GM21723 (cell line): ENCODE results near the gene CCDC171.
A peak's percentile ranks its signal among the peaks of the same experiment; 100 is the strongest.
"Not testable (repeated sequence)": the region's sequence is repeated elsewhere in the genome, so short reads cannot be mapped to it uniquely, and the experiment has no call there.

Experiments
- ATAC-seq: cut with Tn5 transposase; IDR thresholded peaks from one replicate; pipeline ENCODE4 v1.9.1; 2021; ENCODE audit warnings: mild to moderate bottlenecking, moderate library complexity; ENCODE audit not compliant: unreplicated experiment

Gene CCDC171

DNA sequence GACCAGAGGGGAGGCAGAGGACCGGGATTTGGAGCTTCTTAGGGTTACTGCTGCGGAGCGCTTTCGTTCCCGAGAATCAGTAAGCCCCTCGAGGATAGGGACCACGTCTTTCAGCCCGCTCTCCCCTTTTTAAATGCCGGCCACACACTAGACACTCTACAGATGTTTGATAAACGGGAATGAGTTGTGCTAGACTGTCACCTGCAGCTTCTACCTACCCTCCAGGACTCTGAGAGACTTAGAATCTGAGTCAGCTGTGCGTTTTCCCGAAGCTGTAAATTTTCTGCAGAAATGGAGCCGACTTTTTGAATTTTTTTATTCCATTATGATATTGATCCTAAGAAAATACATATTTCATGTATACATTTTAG is 670 bp downstream of the CCDC171 start:
- ATAC-seq = peak; percentile 36

GRCh38 chr9:15570769-15571168 is 17.9 kb downstream of the CCDC171 start:
- ATAC-seq = no peak

GRCh38 chr9:15572200-15572770 is 19.4 kb downstream of the CCDC171 start:
- no peak for ATAC-seq

GRCh38 chr9:15576350-15577050 is 23.7 kb downstream of the CCDC171 start:
- no peak for ATAC-seq

- ATAC-seq = no peak
Observed at GRCh38 chr9:15578714-15579113, 25.9 kb downstream of the CCDC171 start.

DNA sequence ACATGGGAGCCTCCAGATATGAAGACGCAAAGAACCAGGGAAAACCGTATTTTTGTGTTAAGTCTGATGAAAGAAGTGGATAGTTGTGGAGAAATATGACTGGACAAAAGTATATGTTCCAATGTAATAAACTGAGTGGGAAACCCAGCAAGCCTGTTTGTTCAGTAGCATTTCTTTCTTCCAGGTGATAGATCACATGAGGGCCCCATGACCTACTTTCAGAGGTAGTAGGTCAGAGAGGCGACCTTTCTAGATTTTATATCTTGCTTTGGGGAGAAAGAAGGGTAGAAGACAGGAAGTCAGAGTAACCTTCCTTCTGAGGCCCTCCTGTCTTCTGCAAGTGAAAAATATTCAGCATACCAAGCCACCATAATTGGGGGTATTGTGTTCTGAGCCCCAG is 31.5 kb downstream of the CCDC171 start:
- no peak for ATAC-seq

DNA sequence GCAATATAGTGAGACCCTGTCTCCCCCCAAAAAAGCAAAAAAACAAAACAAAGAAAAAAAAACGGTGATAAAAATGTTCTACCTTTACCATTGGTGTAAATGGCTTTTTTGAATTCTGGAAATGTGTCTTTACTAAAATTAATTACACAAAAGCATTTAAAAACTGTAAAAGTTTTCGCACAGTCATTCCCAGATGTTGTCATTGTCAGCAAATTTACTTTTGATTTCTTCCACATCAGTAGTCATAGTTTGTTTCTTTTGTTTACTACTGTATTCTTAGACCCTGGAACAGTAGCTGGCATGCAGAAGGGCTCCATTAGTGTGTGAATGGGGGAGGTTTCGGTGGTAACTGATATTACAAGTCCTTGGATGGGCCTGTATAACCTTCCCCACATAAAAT is 39.5 kb downstream of the CCDC171 start:
- no peak for ATAC-seq

GRCh38 chr9:15592940-15593339 is 40.1 kb downstream of the CCDC171 start:
- not testable (repeated sequence) for ATAC-seq

DNA sequence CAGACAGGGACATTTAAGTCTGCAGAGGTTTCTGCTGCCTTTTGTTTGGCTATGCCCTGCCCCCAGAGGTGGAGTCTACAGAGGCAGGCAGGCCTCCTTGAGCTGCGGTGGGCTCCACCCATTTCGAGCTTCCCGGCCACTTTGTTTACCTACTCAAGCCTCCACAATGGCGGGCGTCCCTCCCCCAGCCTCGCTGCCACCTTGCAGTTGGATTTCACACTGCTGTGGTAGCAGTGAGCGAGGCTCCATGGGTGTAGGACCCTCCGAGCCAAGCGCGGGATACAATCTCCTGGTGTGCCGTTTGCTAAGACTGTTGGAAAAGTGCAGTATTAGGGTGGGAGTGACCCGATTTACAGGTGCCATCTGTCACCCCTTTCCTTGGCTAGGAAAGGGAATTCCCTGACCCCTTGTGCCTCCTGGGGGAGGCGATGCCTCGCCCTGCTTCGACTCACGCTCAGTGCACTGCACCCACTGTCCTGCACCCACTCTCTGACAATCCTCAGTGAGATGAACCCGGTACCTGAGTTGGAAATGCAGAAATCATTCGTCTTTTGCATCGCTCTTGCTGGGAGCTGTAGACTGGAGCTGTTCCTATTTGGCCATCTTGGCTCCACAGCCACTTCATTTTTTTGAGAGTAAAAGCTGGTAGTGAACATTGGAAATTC is 48.0 kb downstream of the CCDC171 start:
- ATAC-seq = not testable (repeated sequence)

- ATAC-seq = no peak
Observed at GRCh38 chr9:15606643-15607472, 54.0 kb downstream of the CCDC171 start.

DNA sequence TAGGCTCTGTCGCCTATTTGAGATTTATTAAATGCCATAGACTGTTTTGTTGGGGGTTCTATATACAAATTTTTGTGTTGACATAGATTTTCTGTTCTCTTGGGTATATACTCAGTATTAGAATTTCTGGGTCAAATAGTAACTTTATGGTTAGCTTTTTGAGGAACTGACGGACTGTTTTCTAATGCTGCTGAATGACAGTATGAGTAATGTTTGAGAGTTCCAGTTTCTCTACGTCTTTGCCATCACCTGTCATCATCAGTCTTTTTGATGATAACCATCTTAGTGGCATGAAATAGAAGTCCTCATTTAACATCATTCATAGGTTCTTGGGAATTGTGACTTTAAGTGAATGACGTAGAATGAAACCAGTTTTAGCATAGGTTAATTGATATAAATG is 60.1 kb downstream of the CCDC171 start:
- no peak for ATAC-seq

- ATAC-seq = no peak
Observed at GRCh38 chr9:15617782-15618181, 64.9 kb downstream of the CCDC171 start.

GRCh38 chr9:15618540-15619331 is 65.9 kb downstream of the CCDC171 start:
- ATAC-seq = no peak

DNA sequence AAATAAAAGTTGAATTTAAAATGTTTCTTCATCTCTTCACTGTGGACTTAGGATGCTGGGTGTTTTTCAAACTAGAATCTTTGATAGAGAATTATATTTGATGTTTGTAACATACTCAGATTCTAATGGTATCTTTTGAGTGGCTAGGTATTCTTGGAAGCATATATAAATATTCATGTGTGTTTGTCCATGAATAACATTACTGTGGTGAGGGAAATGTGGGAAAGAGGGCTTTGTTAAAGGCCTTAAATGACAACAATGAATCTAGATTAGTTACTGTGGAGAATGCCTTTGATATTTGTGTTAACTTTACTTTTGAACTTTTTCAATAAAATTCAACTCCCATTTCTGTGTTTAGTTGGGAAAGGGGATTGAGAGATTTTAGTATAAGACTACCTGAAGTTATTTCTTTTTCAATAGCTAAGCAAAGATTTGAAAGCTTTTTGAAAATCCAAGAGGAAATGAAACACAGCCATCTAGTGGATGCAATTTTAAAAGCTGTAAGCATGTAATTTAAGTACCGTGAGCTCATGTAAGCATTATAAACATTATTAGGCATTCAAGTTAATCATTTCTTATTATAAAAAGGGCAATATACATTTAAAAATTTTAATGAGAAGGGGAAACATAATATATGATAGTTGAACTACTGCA is 69.6 kb downstream of the CCDC171 start:
- no peak for ATAC-seq

GRCh38 chr9:15635752-15636151 is 82.9 kb downstream of the CCDC171 start:
- no peak for ATAC-seq

DNA sequence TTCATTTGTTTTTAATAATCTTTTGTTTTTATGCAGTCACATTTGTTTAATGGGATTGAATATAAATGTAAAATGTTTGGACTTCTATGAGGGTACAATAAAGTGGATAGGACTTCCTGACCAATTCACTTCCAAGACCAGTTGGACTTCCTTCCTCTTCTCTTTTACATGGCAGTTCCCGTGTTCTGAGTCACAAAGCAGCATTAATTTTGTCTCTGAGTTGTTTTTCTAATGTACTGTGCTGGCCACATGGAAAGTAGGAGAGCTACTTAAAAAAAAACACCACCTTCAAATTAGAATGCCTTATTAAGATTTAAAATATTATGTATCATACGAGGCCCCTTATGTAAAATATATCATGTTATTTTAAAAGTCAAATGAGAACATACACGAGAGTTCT is 87.3 kb downstream of the CCDC171 start:
- ATAC-seq = no peak

- no peak for ATAC-seq
Observed at GRCh38 chr9:15641291-15641690, 88.4 kb downstream of the CCDC171 start.

- ATAC-seq = peak; percentile 55
Observed at GRCh38 chr9:15642369-15642962, 89.6 kb downstream of the CCDC171 start.

GRCh38 chr9:15670246-15670645 is 117.4 kb downstream of the CCDC171 start:
- ATAC-seq = peak; percentile 61

- ATAC-seq = peak; percentile 78
Observed at GRCh38 chr9:15670894-15671293, 118.1 kb downstream of the CCDC171 start.
